Hypothalamus (tissue), 51 donors: ENCODE measurements around the gene TMEM52.

Source experiments
- DNase-seq, 51 donors: peaks; one replicate each; lab custom pipeline; 2025; lab: John Stamatoyannopoulos, UW

Gene TMEM52

DNA sequence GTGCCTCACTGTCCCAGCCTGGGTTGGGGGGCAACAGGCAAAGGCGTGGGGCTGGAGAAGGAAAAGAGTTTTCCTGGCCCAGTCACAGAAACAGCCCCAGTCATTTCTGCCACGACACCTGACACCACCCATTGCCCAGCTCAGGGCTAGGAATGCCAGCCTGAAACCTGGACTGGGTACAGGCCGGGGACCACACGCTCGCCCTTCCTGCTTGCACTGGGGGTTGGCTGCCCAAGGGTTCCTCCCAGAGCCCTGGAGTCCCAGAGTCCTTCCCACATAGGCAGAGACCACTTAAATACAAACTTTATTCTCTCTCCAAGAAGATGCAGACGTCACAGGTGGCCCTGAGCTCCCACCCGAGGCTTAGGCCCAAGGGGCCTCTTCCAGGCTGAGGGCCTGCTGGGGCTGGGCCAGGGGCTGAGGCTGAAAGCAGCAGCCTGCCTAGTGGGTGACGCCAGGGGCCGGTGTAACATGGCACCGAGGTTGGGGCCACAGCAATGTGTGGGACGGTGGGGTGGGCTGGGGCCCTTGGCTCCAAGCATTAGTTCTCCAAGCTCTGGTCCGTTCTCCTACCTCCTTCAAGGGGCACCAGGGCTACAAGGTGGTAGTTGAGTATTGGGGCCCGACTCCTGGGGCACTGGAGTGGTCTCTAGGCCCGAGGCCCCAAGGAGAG lies 1.6 kb downstream of the TMEM52 start:
- no peak for DNase-seq

DNA sequence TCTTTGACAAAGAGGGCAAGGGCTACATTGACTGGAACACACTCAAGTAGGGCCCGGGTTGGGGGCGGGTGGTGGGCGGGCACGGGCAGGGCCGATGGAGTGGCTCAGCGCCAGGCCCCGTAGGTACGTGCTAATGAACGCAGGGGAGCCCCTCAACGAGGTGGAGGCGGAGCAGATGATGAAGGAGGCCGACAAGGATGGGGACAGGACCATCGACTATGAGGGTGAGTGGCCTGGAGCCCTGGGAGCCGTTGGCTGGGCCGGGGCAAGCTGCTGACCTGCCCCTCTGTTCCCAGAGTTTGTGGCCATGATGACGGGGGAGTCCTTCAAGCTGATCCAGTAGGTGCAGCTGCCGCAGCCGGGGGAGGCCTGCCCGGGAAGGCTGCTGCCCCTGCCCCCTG lies 2.2 kb downstream of the TMEM52 start:
- DNase-seq, result no peak

DNA sequence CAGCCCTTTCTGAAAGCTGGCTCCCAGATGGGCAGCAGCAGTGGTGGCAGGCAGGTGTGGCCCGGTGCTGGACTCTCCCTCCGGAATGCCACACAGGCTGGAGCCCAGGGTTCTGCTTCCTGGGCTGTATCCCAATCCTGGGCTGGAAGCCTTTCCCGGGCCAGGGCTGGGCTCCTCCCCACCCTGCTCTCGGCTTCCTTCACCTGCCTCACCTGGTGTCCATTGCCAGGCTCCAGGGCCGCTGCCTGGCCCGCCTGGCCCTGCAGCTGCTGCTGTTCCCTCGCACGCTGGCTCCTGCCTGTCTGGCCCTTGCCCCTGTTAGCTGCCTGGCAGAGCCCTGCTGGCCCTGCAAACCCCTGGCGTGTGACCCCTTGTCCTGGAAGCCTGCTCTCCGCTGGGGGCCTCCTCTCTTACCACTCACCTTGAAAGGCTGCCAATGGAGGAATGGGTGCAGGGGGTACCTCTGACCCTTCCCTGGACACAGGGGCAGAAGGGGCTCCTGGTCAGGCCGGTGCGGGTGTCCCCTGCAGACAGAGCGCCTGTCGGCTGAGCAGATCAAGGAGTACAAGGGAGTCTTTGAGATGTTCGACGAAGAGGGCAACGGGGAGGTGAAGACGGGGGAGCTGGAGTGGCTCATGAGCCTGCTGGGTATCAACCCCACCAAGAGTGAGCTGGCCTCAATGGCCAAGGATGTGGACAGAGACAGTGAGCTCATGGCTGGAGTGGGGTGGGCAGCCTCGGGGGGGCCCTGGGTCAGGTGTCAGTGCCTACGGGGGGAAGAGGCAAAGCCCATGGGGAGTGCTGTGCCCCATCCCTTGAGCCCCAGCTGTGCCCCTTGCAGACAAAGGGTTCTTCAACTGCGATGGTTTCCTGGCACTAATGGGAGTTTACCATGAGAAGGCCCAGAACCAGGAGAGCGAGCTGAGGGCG lies 2.9 kb downstream of the TMEM52 start:
- no peak for DNase-seq

DNA sequence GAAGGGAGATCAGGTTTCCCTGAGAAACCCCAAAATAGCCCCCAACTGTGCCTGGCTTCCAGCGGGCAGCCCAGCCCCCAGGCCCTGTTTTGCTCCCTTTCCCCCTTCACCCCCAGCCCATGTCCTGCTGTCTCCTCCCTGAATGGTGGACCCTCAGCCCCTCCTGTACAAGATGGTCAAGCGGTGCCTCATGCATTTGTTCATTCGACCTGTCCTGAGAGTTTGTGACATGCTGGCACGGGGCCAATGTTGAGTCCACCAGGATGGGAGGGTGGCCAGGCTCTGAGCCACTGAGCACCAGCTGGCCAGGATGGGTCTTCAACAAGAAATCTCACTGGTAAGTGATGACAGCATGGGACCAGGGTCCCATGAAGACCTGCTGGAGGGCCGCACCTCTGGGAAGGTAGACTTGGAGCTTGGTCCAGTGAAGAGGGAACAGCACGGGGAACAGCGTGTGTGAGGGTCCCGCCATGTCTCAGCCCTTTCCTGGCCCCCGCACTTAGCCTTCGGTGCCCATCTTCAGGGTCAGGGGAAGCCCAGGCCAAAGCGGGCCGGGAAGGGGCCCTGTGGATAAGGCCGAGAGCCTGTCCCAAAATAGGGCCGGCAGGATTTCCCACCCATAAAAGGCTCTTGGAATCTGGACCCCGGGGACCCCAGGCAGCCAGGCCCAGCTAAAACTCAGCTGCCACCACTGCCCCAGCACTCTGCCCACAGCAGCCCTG lies 3.9 kb downstream of the TMEM52 start, which contains the start of gene CALML6:
TSS of gene CALML6 (plus strand) at position 290 of the 722 bp plus-strand sequence. CDS start at position 311, 21 bp downstream.
- DNase-seq, result no peak

DNA sequence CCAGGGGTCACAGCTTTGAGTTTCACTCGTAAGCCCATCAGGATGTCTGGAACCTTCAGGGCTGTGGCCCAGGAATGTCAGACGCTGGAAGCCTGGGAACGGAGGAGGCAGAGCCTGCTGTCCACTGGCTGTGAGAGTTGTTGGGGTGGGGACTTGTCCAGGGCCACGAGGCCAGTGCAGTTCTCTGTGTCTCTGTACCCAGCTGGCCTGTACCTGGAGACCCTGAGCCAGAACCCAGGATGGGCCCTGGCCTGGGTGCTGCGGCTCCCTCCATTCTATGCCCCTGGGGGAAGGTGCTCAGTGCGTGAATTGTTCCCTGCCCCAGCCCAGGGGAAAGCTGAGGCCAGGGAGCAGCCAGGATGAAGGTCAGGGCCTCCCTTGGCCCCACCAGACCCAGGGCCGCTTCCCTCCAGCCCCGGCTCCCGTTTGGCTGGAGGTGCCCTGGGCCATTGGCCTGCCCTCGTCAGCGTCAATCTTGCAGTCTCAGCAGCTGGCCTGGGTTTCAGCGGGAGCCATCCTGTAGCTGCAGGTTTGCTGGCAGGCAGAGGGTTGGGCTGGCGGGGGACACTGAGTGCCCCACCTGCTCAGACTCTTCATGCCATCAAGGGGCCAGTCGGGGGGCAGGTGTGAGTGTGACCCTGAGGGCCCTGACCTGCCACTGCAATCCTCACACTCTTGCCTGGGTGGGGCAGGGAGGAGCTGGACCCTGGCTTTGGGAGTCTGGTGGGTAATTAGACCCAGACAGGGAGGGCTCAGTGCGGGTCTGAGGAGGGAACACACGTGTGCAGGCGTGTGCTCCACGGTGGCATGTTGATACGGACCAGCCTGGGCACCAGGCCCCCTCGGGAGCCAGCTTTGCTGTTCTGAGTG lies 4.7 kb downstream of the TMEM52 start:
- DNase-seq, result no peak

DNA sequence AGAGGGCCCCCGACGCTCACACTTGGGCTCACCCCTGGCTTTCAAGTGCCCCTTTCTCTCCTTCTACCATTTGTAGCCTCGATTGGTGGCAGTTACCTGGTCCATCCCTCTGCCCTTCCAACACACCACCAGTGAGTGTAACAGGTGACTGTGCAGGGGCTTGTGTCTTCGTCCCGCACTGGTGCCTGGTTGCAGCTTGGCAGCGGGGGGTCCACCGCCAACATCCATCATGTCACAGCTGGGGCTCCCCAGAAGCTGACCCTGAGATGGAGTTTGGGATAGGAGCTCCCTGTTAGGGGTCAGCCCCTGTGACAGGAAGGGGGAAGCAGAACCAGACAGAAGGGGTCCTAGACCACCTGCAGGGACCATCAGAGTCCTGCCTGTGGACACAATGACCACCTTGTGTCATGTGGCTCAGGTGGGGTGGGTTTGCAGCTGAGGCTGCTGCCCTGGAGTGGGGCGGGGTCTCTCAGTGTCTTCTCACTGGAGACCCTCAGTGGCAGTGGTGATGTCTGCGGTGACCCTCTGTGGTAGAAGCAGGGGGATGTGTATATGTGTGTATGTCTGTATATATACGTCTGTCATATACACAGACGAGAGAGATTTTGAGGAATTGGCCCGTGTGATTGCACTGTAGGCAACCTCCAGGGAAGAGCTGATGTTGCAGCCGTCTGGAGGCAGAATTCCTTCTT lies 7.6 kb downstream of the TMEM52 start:
- DNase-seq, result no peak

DNA sequence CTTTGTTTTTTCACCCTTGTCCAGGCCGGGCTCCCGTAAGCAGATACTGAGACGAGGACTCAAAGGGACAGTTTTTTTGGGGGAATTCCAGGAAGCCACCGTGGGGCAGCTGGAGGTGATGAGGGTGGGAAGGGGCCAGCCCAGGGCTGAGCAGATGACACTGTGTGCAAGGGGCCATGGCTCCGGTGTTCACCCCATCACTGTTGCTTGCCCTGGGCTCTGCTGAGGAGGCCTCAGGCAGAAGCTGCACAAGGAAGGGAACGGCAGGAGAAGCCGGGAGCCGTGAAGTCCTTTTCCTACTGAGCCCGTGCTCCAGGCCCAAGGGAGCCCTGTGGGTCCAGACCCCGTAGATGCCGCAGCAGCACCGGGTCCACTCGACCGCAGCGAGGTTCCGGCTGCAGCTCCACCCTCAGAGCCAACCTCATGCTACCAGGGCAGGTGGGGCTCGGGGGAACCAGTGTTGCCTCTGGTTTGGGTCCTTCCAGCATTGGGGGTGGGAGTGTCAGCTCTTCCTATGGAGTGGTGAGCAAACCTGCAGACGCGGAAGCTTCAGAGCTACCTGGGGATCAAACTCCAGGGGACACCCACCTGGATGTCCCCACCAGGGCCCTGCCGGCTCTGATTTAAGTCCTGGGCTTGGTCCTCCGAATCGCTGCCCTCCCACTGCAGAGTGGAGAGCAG lies 8.3 kb downstream of the TMEM52 start:
- no peak for DNase-seq

DNA sequence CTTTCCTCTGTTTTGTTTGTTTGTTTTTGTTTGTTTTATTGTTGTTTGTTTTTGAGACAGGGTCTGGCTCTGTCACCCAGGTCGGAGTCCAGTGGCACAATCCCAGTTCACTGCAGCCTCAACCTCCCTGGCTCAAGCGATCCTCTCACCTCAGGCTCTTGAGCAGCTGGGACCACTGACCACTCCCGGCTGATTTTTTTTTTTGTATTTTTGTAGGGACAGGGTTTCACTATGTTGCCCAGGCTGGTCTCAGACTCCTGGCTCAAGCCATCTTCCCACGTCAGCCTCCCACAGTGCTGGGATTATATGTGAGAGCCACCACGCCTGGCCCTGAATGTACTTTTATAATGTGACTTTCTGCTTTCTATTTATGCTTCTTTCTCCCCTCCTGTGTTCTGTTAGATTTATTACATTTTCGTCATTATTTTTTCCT lies 9.0 kb downstream of the TMEM52 start:
- no peak for DNase-seq

DNA sequence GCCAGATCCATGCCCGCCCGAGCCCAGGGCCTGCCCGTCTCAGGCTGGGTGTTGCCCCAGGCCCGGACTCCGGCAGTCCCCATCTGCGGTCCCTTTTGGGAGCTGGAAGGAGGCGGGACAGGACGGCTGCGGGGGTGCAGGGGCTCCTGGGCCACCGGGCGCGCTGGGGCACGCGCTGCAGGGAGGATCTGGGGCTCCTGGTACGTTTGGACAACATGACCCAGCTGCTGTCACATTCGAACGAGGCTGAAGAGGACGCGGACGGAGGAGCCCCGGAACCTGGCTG lies 10.6 kb downstream of the TMEM52 start:
- peak in 6 of 51 donors; percentile 37 to 63 (median 48) for DNase-seq

DNA sequence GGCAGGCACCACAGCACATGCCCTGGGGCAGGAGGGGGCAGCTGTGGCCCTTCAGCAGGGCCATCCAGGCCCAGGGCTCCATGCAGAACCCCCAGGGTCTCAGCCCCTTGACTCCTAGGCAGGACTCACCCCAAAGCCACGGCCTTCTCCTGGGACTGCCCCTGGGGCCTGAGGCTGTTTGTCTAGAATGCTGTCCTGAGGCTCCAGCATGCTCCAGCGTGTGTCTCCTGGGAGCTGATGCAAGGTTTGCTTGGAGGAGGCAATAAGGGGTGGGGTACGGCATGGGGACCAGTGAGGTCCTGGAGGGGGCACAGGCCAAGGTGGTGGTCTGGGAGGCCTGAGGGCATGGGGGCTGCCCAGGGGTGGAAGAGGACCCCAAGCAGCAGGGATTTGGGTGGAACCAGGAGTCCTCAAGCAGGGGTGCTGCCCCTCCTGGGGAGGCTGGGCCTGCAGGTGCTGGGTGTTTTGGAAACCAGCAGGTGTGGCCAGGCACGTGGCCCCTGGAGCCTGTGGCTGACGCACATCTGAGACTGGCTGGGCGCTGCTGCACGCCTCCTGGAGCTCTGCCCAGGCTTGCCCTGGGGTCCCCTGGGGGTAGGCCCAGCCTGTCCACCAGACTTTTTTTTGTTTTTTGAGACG lies 11.9 kb downstream of the TMEM52 start:
- DNase-seq, result no peak

DNA sequence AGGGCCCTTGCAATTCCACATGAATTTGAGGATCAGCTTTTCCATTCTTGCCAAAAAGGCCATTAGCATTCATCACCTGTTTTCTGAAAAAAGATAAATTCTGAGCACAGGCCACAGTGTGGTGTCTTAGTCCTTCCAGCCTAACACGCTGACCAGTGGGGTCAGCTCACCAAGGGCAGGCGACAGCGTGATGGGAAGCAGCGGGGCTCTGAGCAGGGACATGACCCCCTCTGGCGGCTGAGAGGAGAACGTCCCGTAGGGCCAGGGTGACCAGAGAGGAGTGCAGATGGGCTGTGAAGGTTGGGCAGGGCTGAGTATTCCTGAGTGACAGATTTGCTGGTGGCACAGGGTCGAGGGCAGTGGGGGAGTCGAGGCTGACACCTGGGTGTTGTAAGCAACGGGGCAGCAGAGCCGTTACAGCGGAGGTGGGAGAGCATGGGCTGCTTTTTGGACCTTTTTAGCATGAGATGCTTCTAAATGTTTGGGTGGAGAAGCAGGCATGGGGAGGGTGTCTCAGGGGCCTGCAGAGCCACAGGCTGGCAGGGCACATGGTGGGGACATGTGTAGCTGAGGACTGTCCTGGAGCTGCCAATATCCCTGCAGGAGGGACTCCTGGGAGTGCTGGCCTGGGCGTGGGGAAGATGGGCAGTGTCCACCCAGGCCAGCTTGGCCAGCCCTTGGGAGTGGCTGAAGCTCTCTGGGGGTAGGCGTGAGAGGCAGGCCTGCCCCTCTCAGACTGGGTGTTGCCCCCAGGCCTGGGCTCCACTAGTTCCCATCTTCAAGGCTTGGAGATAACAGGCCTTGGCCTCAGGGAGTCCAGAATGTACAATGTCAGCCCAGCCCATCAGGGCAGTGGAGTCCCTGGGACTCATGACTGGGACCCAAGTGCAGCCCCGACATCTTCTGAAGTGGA lies 12.6 kb downstream of the TMEM52 start:
- peak in 50 of 51 donors; percentile 13 to 91 (median 74) for DNase-seq

DNA sequence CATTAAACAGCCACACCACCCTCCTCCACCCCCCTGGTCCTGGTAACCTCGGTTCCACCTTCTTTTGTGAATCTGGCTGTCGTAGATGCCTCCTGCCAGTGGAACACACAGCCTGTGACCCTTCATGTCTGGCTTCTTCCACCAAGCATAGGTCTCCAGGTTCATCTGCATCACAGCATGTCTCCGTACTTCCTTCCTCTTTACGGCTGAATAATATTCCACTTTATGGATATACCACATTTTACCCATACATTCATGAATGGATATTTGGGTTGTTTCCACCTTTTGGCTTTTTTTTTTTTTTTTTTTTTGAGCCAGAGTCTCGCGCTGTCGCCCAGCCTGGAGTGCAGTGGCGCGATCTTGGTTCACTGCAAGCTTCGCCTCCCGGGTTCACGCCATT lies 15.9 kb downstream of the TMEM52 start:
- no peak for DNase-seq

DNA sequence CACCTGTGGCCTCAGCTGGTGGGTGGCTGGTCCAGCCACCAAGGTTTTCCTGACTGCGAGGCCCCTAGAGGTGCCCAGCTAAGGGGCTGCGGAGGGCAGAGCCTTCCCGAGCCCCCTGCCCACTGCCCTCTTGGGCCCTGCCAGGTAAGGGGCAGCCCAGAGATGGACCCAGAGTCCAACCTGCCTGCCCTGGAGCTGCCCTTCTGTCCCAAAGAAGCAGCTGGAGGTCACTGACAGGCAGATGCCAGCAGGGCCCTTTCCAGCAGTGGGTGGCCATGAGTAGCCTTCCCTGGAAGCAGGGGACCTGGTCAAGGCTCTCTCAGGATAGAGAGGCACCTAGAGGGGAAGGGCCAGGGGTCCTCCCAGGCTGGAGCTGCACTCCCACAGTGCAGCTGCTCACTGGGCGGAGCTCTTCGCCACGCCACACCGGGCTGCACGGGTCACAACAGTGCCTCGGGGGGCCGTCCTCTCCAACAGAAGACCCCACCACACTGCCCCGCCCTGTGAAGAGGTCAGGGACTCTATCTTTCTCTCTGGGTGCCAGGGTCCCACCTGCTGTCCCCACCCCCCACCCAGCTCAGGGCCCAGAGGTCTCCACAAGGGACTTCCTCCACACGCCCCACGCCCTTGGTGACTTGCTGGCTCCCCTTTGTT lies 17.3 kb downstream of the TMEM52 start:
- DNase-seq, result no peak

DNA sequence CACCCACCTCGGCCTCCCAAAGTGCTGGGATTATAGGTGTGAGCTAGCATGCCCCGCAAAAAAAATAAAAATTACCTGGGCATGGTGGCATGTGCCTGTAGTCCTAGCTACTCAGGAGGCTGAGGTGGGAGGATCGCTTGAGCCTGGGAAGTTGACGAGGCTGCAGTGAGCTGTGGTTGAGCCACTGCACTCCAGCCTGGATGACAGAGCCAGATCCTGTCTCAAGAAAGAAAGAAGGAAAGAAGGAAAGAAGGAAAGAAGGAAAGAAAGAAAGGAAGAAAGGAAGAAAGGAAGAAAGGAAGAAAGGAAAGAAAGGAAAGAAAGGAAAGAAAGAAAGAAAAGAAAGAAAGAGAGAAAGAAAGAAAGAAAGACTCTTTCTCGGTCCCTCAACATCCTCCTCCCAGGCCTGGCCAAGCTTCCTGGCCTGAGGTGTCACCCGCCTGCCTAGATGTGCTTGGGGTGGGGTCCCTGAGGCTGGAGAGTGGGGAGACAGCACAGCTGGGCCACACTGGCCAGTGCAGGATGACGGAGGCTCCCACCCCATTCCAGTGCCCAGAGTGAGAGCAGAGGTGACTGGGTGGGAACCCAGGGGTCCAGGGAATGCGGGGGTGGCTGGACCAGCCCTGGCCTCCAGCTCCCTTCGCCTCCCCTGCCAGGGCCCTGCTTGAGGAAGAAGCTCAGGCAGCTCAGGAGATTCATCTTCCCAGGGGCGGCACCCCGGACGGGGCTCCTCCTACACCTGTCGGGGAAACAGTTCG lies 18.0 kb downstream of the TMEM52 start:
- no peak for DNase-seq

DNA sequence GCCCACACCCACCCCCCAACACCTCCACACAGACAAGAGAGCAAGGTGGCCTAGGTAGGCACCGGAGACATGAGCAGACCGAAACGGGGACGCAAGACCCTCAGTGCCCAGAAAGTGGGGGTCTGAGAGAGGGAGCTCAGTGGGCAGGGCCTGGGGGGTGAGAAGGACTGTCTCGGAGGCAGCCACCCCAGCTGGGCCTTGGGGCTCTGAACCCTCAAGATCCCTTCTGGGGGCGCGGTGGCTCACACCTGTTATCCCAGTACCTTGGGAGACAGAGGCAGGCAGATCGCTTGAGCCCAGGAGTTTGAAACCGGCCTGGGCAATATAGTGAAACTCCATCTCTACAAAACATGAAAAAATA lies 19.1 kb downstream of the TMEM52 start:
- no peak for DNase-seq

DNA sequence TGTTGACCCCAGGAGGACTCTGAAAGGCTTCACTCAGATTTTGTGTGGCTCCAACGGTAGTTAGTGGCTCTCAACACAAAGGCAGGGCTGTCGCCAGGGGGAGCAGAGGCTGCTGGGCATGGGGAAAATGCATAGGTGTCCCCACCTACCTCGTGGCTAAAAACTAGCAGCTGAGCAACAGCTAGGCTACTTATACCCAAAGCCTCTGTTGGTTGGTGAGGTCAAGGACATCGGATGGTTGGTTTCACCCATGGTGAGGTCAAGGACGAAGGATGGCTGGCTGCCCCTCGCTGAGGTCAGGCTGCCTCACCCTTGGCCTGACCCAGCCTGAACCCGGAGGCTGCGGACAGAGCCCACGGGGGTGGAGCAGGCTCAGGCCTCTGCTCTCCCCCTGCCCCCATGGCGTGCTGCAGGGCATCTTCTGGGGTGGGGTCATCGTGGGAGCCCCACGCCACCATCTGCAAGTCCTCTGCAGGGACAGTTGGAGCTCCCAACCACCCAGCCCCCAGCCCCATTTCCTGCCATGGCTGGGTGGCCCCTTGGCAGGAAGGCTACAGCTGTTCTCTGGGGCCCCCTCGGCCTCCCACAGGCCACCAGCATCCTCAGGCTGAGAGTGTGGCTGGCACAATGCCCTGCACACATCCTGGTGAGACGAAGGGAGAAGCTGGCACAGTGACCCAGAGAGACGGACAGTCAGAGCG lies 19.7 kb downstream of the TMEM52 start:
- no peak for DNase-seq
